Lower leg skin (tissue), 3 donors: ENCODE results near the gene OR4C6.

Experiments used
- POLR2A ChIP-seq, 2 donors: fragments of 450-650 bp; IDR thresholded peaks; one replicate each; pipeline ENCODE4 v1.6.1; 2016 to 2017; ENCODE audit warnings: antibody characterized with exemption in 2 of 2, mild to moderate bottlenecking in 1 of 2, moderate library complexity in 1 of 2
- TF ChIP-seq, protein P1 (sequence below), 3 donors: fragments of 450-650 bp; IDR thresholded peaks; one replicate each; pipeline ENCODE4 v1.5.1; 2016; ENCODE audit warnings: antibody characterized with exemption in 3 of 3, mild to moderate bottlenecking in 3 of 3, moderate library complexity in 2 of 3

DNA sequence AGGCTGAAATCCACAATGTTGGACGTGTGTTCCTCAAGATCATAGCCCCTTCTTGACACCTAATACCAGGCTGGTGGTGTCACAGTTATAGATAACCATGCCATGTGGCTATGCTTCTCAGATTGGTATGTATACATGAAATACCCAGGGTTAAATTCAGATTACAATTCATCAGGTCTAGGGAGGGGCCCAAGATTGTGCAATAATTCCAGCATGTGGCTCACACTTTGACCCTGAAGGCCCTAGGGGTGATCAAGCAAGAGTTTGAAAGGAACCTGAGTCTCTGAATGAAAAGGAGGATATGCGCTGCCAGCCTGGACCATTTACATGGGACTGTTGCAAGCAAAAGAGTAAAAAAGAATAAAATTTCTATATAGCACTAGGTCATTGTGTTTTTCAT lies 7.4 kb downstream of the OR4C6 start:
- TF ChIP-seq, protein P1, sequence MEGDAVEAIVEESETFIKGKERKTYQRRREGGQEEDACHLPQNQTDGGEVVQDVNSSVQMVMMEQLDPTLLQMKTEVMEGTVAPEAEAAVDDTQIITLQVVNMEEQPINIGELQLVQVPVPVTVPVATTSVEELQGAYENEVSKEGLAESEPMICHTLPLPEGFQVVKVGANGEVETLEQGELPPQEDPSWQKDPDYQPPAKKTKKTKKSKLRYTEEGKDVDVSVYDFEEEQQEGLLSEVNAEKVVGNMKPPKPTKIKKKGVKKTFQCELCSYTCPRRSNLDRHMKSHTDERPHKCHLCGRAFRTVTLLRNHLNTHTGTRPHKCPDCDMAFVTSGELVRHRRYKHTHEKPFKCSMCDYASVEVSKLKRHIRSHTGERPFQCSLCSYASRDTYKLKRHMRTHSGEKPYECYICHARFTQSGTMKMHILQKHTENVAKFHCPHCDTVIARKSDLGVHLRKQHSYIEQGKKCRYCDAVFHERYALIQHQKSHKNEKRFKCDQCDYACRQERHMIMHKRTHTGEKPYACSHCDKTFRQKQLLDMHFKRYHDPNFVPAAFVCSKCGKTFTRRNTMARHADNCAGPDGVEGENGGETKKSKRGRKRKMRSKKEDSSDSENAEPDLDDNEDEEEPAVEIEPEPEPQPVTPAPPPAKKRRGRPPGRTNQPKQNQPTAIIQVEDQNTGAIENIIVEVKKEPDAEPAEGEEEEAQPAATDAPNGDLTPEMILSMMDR (IDR thresholded peaks at IDR 0.05): no peak
- no peak for TF ChIP-seq POLR2A (IDR thresholded peaks at IDR 0.05)
